GM23338 (cell line): ENCODE measurements around the gene DPF1. TPM values are rescaled to one million over a fixed set of nuclear protein-coding genes. Genes with fewer than 3 reads are reported as not detected.

ENCODE experiments used
- ATAC-seq: fragments of 200-7000 bp; cut with Tn5 transposase; 3 replicates; pipeline ENCODE4 v1.9.1; 2020
- DNase-seq: peaks from one replicate; pipeline ENCODE4 v3.0.0-alpha.2; 2015; ENCODE audit warnings: low spot score
- H2AFZ ChIP-seq: fragments of 200-600 bp; sonication (generic); 2 replicates; pipeline ENCODE4 v1.8.0; 2016; ENCODE audit warnings: antibody characterized with exemption, mild to moderate bottlenecking, moderate library complexity
- H3F3A ChIP-seq: fragments of 200-600 bp; sonication (generic); replicated peaks from 2 replicates; pipeline ENCODE4 v1.8.0; 2017; ENCODE audit warnings: antibody characterized with exemption, mixed run types, low read depth
- H3K27ac ChIP-seq: fragments of 200-600 bp; sonication (generic); 2 replicates; pipeline ENCODE4 v1.6.1; 2016; ENCODE audit warnings: low read depth
- H3K27me3 ChIP-seq: fragments of 200-600 bp; sonication (generic); 2 replicates; pipeline ENCODE4 v1.8.0; 2016; ENCODE audit warnings: mild to moderate bottlenecking, mixed run types, moderate library complexity; ENCODE audit not compliant: insufficient read depth
- H3K36me3 ChIP-seq: fragments of 200-600 bp; sonication (generic); 2 replicates; pipeline ENCODE4 v1.8.0; 2016; ENCODE audit warnings: mild to moderate bottlenecking; ENCODE audit not compliant: insufficient read depth
- H3K4me1 ChIP-seq: fragments of 200-600 bp; sonication (generic); 2 replicates; pipeline ENCODE4 v1.8.0; 2016; ENCODE audit warnings: mild to moderate bottlenecking, moderate library complexity; ENCODE audit not compliant: insufficient read depth
- H3K4me2 ChIP-seq: fragments of 200-600 bp; sonication (generic); 2 replicates; pipeline ENCODE4 v1.7.1; 2017; ENCODE audit warnings: mixed run types
- H3K4me3 ChIP-seq: fragments of 200-600 bp; sonication (generic); 2 replicates; pipeline ENCODE4 v1.6.1; 2016; ENCODE audit warnings: mixed run types
- H3K79me2 ChIP-seq: fragments of 200-600 bp; sonication (generic); replicated peaks from 2 replicates; pipeline ENCODE4 v1.8.0; 2017; ENCODE audit warnings: mild to moderate bottlenecking; ENCODE audit not compliant: insufficient read depth
- H3K9me2 ChIP-seq: fragments of 200-600 bp; sonication (generic); 2 replicates; pipeline ENCODE4 v1.8.0; 2017; ENCODE audit not compliant: insufficient read depth
- H4K20me1 ChIP-seq: fragments of 200-600 bp; sonication (generic); replicated peaks from 2 replicates; pipeline ENCODE4 v1.8.0; 2017; ENCODE audit warnings: mild to moderate bottlenecking; ENCODE audit not compliant: insufficient read depth
- H3K27ac Mint-ChIP-seq: 2 replicates; pipeline ENCODE4 v1.8.0; 2020; ENCODE audit warnings: inconsistent platforms, mild to moderate bottlenecking, moderate library complexity, mixed read lengths
- H3K27me3 Mint-ChIP-seq: 3 replicates; pipeline ENCODE4 v1.8.0; 2022; ENCODE audit warnings: low read depth, mild to moderate bottlenecking, moderate library complexity, mixed read lengths, inconsistent platforms; ENCODE audit not compliant: insufficient read depth, poor library complexity
- H3K36me3 Mint-ChIP-seq: 3 replicates; pipeline ENCODE4 v1.8.0; 2021; ENCODE audit warnings: low read depth, mild to moderate bottlenecking, inconsistent platforms, moderate library complexity, mixed read lengths
- H3K4me1 Mint-ChIP-seq: 3 replicates; pipeline ENCODE4 v1.8.0; 2020; ENCODE audit warnings: mild to moderate bottlenecking, inconsistent platforms, mixed read lengths
- H3K4me3 Mint-ChIP-seq: 3 replicates; pipeline ENCODE4 v1.8.0; 2021; ENCODE audit warnings: moderate library complexity, mild to moderate bottlenecking, inconsistent platforms, mixed read lengths
- H3K9me3 Mint-ChIP-seq: 3 replicates; pipeline ENCODE4 v1.8.0; 2020; ENCODE audit warnings: moderate library complexity, mild to moderate bottlenecking, inconsistent platforms, mixed read lengths
- CREB1 ChIP-seq: fragments of 250-450 bp; sonication (Bioruptor Pico); IDR thresholded peaks from 2 replicates; pipeline ENCODE4 v1.5.0; 2020; ENCODE audit warnings: low read depth, mild to moderate bottlenecking, moderate library complexity
- CTCF ChIP-seq, 2 experiments: fragments of 200-600 bp in 1 of 2; sonication (generic) in 1 of 2; conservative IDR thresholded peaks; 2 replicates each; pipeline versions ENCODE4 v1.5.1 to v1.6.1; 2016 to 2017; ENCODE audit warnings: antibody characterized with exemption in 2 of 2, low read depth in 2 of 2, mild to moderate bottlenecking in 2 of 2, moderate library complexity in 1 of 2
- ETS1 ChIP-seq: IDR thresholded peaks from 2 replicates; pipeline ENCODE4 v1.6.1; 2016; ENCODE audit warnings: antibody characterized with exemption
- EZH2 ChIP-seq: fragments of 200-600 bp; sonication (generic); IDR thresholded peaks from one replicate; pipeline ENCODE4 v1.8.0; 2017; ENCODE audit warnings: antibody characterized with exemption, mild to moderate bottlenecking, low read depth; ENCODE audit not compliant: unreplicated experiment
- EZH2phosphoT487 ChIP-seq: fragments of 200-600 bp; sonication (generic); IDR thresholded peaks from one replicate; pipeline ENCODE4 v1.8.1; 2018; ENCODE audit warnings: antibody characterized with exemption; ENCODE audit not compliant: unreplicated experiment
- JUNB ChIP-seq: IDR thresholded peaks from one replicate; pipeline ENCODE4 v1.6.1; 2016; ENCODE audit warnings: antibody characterized with exemption; ENCODE audit not compliant: unreplicated experiment
- NANOG ChIP-seq: IDR thresholded peaks from 2 replicates; pipeline ENCODE4 v1.6.1; 2016; ENCODE audit warnings: antibody characterized with exemption, borderline replicate concordance
- POLR2AphosphoS5 ChIP-seq: IDR thresholded peaks from 2 replicates; pipeline ENCODE4 v1.6.1; 2016; ENCODE audit warnings: antibody characterized with exemption, low read depth
- REST ChIP-seq: IDR thresholded peaks from one replicate; pipeline ENCODE4 v1.6.1; 2018; ENCODE audit warnings: antibody characterized with exemption; ENCODE audit not compliant: unreplicated experiment
- STAT1 ChIP-seq: IDR thresholded peaks from one replicate; pipeline ENCODE4 v1.6.1; 2016; ENCODE audit warnings: antibody characterized with exemption; ENCODE audit not compliant: unreplicated experiment
- ZNF114 ChIP-seq: fragments of 250-450 bp; sonication (Bioruptor Pico); IDR thresholded peaks from 2 replicates; pipeline ENCODE4 v1.5.0; 2020; ENCODE audit warnings: mild to moderate bottlenecking, moderate library complexity
- ZNF331 ChIP-seq: fragments of 250-450 bp; sonication (Bioruptor Pico); IDR thresholded peaks from 2 replicates; pipeline ENCODE4 v1.5.0; 2020; ENCODE audit warnings: low read depth, mild to moderate bottlenecking, moderate library complexity
- ZNF462 ChIP-seq: fragments of 250-450 bp; sonication (Bioruptor Pico); IDR thresholded peaks from 2 replicates; pipeline ENCODE4 v1.5.0; 2020; ENCODE audit warnings: mild to moderate bottlenecking, moderate library complexity
- polyA plus RNA-seq: library from polyadenylated mRNA; unstranded; fragments of >200 nt; fragmentation: Nextera tagmentation; extraction: Ambion mirVana; gene quantifications from 2 replicates; pipeline ENCODE4 v1.2.1, GENCODE V29; 2016
- total RNA-seq: library from RNA; depleted of rRNA; stranded (reverse); fragments of >200 nt; shearing (Covaris generic); gene quantifications from 2 replicates; pipeline ENCODE4 v1.2.3, GENCODE V29; 2014

The DPF1 gene
- total and polyA plus RNA-seq, 2 experiments from 2014 or later, result 8.3 to 11.7 TPM

- TF ChIP-seq ETS1 (no peak), POLR2AphosphoS5 (no peak), JUNB (no peak), ZNF331 (CRISPR knock-in tag) (no peak), REST (no peak), ZNF462 (CRISPR knock-in tag) (no peak), CREB1 (CRISPR knock-in tag) (no peak), STAT1 (no peak), NANOG (no peak), EZH2phosphoT487 (no peak), ZNF114 (no peak), EZH2 (no peak), CTCF (conservative IDR thresholded peaks at IDR 0.05; ENCODE audit: low read depth in 2 of 2) (no peak)
- H3K36me3 Mint-ChIP-seq, result peaks cover 19% of the 10 kb centered on the region
- no peak for ATAC-seq
- H3K4me2 ChIP-seq, result no peak overlapping the region
- H2AFZ ChIP-seq, result no peak overlapping the region
- H3K27ac Mint-ChIP-seq, result no peak overlapping the region
- no peak for DNase-seq
- H3K4me3 Mint-ChIP-seq, result no peak overlapping the region
- H3K79me2 ChIP-seq, result no peaks in the 10 kb centered on the region
- no peaks in the 10 kb centered on the region for H3K27me3 ChIP-seq
- no peaks in the 10 kb centered on the region for H3K36me3 ChIP-seq
- H3K27ac ChIP-seq, result no peak overlapping the region
- H4K20me1 ChIP-seq, result peaks cover 8% of the 10 kb centered on the region; the same call in 1 of the 2 replicates
- peaks cover 2% of the 10 kb centered on the region; the same call in 1 of the 3 replicates for H3K4me1 Mint-ChIP-seq
- no peak overlapping the region for H3K4me3 ChIP-seq
- H3K27me3 Mint-ChIP-seq, result peaks cover 9% of the 10 kb centered on the region
- no peaks in the 10 kb centered on the region; the same call in 2 of the 3 replicates for H3K9me3 Mint-ChIP-seq
- no peaks in the 10 kb centered on the region for H3K4me1 ChIP-seq
- H3K9me2 ChIP-seq, result no peaks in the 10 kb centered on the region
- H3F3A ChIP-seq, result no peaks in the 10 kb centered on the region
Observed at GRCh38 chr19:38193445-38193844, 30.6 kb downstream of the DPF1 start.
